CD4-positive, alpha-beta T cell (primary cell): ENCODE data around the gene BLACAT1. TPM values are rescaled to one million over a fixed set of nuclear protein-coding genes. Genes with fewer than 3 reads are reported as not detected.
A peak's percentile ranks its signal among the peaks of the same experiment; 100 is the strongest.

Experiments used
- ATAC-seq: fragments of 200-7000 bp; cut with Tn5 transposase; one replicate; pipeline ENCODE4 v1.10.0; 2022; ENCODE audit warnings: mild to moderate bottlenecking; ENCODE audit not compliant: poor library complexity
- CTCF ChIA-PET: fragments of 350-600 bp; sonication (Branson Sonifier 250); formaldehyde crosslinking; loops from one replicate; lab custom pipeline; 2021; ENCODE audit warnings: antibody characterized with exemption, inconsistent platforms; lab: Charles Lee
- POLR2A ChIA-PET: fragments of 350-600 bp; sonication (Branson Sonifier 250); formaldehyde crosslinking; loops from one replicate; lab custom pipeline; 2021; ENCODE audit warnings: antibody characterized with exemption, inconsistent platforms; lab: Charles Lee
- DNase-seq, 14 experiments: peaks; one replicate each; pipeline ENCODE4 v3.0.0-alpha.2; 2013 to 2020; ENCODE audit warnings: mixed read lengths in 2 of 14
- H3K27ac ChIP-seq, 2 donors: one replicate each; pipeline versions ENCODE4 v1.5.1 to v1.7.0; 2013; ENCODE audit warnings: low read length in 2 of 2, low read depth in 1 of 2, mild to moderate bottlenecking in 1 of 2
- H3K27me3 ChIP-seq, 2 experiments: 1 replicate in 1 of 2; 2 replicates in 1 of 2; pipeline versions ENCODE4 v1.6.1 to v1.7.0; 2013; ENCODE audit warnings: low read length in 2 of 2, control low read depth in 1 of 2, mild to moderate bottlenecking in 1 of 2, moderate library complexity in 1 of 2; ENCODE audit not compliant: insufficient read depth in 2 of 2, control insufficient read depth in 1 of 2
- H3K36me3 ChIP-seq: one replicate; pipeline ENCODE4 v1.6.1; 2013; ENCODE audit warnings: low read length, control low read depth; ENCODE audit not compliant: insufficient read depth
- H3K4me1 ChIP-seq: one replicate; pipeline ENCODE4 v1.6.1; 2013; ENCODE audit warnings: low read length, control low read depth; ENCODE audit not compliant: insufficient read depth
- H3K4me3 ChIP-seq: one replicate; pipeline ENCODE4 v1.5.1; 2013; ENCODE audit warnings: mild to moderate bottlenecking, low read length, moderate library complexity
- H3K9me3 ChIP-seq, 2 experiments: 1 replicate in 1 of 2; 2 replicates in 1 of 2; pipeline versions ENCODE4 v1.6.1 to v1.7.0; 2013; ENCODE audit warnings: low read length in 2 of 2, mild to moderate bottlenecking in 2 of 2, control low read depth in 1 of 2, moderate library complexity in 1 of 2; ENCODE audit not compliant: control insufficient read depth in 1 of 2, insufficient read depth in 1 of 2
- H3K27ac Mint-ChIP-seq: one replicate; pipeline ENCODE4 v1.8.0; 2020; ENCODE audit warnings: mixed read lengths
- H3K27me3 Mint-ChIP-seq: one replicate; pipeline ENCODE4 v1.8.0; 2021; ENCODE audit warnings: mixed read lengths
- H3K36me3 Mint-ChIP-seq: one replicate; pipeline ENCODE4 v1.8.0; 2021; ENCODE audit warnings: low read depth, mixed read lengths
- H3K4me1 Mint-ChIP-seq: one replicate; pipeline ENCODE4 v1.8.0; 2021; ENCODE audit warnings: low read depth, mixed read lengths
- H3K4me3 Mint-ChIP-seq: one replicate; pipeline ENCODE4 v1.8.0; 2020; ENCODE audit warnings: mild to moderate bottlenecking, mixed read lengths
- H3K9me3 Mint-ChIP-seq: one replicate; pipeline ENCODE4 v1.8.0; 2020; ENCODE audit warnings: mixed read lengths
- intact Hi-C, 2 experiments: fragments of 100-400 bp; cut with DNase I in 1 of 2; cut with micrococcal nuclease in 1 of 2; formaldehyde crosslinking; loops; one replicate each; pipeline versions ENCODE4 v1.15.1 to v1.9.0; 2023 to 2025; cut with DNase I, micrococcal nuclease
- polyA plus RNA-seq, 2 donors: library from polyadenylated mRNA; unstranded; fragments of 120-200 nt; gene quantifications; one replicate each; pipeline ENCODE4 v1.2.1, GENCODE V29; 2013
- total RNA-seq, 174 experiments: library from RNA in 2 of 174; stranded (reverse) in 2 of 174; gene quantifications; one replicate each; pipeline ENCODE4 v1.2.3 and lab custom pipeline; 2021 to 2026
- TF ChIP-seq, protein P1 (sequence below): fragments of 200-600 bp; IDR thresholded peaks from one replicate; pipeline ENCODE4 v1.8.0; 2022; ENCODE audit warnings: antibody characterized with exemption, mild to moderate bottlenecking

Gene BLACAT1
- total RNA-seq, result not detected
- 0.11 TPM for polyA plus RNA-seq (2013, experiment 1 of 2)
- 0.10 TPM for polyA plus RNA-seq (2013, experiment 2 of 2)
- 0 to 1.4 (median 0.50) reads per million in 172 experiments for total RNA-seq (lab: John Stamatoyannopoulos, UW)

DNA sequence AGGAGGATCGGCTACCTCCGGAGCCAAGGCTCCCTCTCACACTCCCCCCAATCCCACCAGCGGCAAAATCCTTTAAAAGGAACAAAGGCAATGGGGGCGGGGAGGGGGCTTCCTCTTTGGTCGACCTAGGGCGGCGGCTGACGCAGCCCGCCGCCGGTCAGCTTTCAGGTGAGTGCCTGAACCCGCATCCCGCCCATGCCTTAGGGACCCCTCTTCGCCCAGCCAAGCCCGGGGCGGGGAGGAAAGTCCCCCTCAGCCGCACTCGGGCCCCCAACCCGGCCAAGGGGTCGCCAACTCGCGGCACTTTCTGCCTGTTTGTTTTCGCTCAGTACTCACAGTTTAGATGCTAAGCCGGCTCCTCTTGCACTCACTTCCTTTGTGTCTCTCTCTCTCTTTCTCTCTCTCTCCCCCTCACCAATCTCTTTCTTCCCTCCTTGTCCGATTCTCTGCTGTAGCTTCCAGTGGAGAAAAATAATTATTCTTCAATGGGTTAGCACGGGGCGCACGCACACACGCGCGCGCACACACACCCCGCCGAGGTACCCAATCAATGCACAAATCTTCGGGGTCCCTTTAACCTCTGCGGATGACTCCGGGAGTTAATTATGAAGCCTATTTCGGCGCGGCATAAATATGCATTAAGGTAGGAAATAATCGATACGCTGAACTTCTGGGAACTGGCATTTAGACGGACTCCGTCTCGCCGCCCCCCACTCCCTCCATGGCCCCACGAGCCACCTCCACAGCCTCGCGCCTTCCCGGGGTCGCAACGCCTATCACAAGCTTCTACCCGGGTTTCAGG, at the start of gene BLACAT1:
Gene BLACAT1 (minus strand): TSS at position 465 of the 802 bp plus-strand sequence.
- Mint-ChIP-seq H3K36me3 (no peaks in the 10 kb centered on the region), H3K4me3 (peak within 1 kb of the TSS; percentile 79), H3K27me3 (peaks cover 87% of the 10 kb centered on the region), H3K4me1 (peaks cover 14% of the 10 kb centered on the region), H3K9me3 (no peaks in the 10 kb centered on the region), H3K27ac (no peak within 1 kb of the TSS)
- ATAC-seq, result no peak
- peaks cover 24% of the 10 kb centered on the region for H3K4me1 ChIP-seq
- H3K27me3 ChIP-seq, result peaks cover 60 to 85% of the 10 kb centered on the region in 2 experiments
- H3K36me3 ChIP-seq, result no peaks in the 10 kb centered on the region
- intact Hi-C loops, result no loop called here
- H3K4me3 ChIP-seq, result peak within 1 kb of the TSS; percentile 40
- CTCF ChIA-PET, result no interaction called here
- no peak within 1 kb of the TSS for H3K27ac ChIP-seq
- TF ChIP-seq, protein P1, sequence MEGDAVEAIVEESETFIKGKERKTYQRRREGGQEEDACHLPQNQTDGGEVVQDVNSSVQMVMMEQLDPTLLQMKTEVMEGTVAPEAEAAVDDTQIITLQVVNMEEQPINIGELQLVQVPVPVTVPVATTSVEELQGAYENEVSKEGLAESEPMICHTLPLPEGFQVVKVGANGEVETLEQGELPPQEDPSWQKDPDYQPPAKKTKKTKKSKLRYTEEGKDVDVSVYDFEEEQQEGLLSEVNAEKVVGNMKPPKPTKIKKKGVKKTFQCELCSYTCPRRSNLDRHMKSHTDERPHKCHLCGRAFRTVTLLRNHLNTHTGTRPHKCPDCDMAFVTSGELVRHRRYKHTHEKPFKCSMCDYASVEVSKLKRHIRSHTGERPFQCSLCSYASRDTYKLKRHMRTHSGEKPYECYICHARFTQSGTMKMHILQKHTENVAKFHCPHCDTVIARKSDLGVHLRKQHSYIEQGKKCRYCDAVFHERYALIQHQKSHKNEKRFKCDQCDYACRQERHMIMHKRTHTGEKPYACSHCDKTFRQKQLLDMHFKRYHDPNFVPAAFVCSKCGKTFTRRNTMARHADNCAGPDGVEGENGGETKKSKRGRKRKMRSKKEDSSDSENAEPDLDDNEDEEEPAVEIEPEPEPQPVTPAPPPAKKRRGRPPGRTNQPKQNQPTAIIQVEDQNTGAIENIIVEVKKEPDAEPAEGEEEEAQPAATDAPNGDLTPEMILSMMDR, result no peak
- no peak for DNase-seq
- H3K9me3 ChIP-seq, result peaks cover 0 to 19% of the 10 kb centered on the region in 2 experiments
- POLR2A ChIA-PET, result no interaction called here

DNA sequence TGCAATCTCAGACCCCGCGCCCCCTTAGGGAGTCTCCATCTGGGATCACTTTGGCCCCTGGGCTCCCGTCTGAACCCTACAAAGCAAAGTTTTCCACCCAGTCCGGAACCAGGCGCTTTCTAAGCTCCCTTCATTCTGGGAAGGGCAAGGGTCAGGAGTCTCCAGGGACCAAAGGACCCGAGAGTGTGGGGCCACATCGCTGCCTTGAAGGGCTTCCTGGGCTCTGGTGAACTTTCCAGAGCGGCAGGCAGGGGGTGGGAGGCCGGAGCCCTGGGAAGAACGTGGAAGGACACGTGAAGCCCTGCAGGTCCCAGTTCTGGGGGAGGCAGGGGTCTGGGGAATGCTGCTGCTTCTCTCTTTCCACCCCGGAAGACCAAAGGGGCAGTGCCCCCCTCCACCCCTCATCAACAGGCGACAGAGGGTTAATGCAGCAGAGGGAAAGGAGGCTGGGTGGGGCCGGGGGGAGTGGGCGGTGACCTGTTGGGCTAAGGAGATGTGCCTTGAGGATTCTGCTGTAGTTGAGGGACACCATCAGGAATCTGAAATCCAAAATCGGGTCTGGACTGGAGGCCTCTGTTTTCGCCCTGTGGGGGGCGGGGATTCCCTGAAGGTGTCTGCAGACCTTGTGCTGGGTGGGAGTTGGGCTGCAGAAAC, 49.4 kb upstream of the BLACAT1 start:
- peak overlapping the region; percentile 82 for H3K4me3 Mint-ChIP-seq
- ATAC-seq (peak; percentile 26), DNase-seq (no peak)
- Histone ChIP-seq H3K4me1 (peaks cover 21% of the 10 kb centered on the region), H3K27me3 (no peaks in the 10 kb centered on the region), H3K27ac (no peak overlapping the region), H3K4me3 (peak overlapping the region; percentile 68), H3K36me3 (no peaks in the 10 kb centered on the region), H3K9me3 (no peaks in the 10 kb centered on the region)
- POLR2A ChIA-PET, result no interaction called here
- intact Hi-C loops, result no loop called here
- CTCF ChIA-PET, result interaction anchor here (1.1 kb wide), 1 partner anchor 18 kb away, joined by 3 read pairs; no protein-coding TSS in a partner anchor
- TF ChIP-seq, protein P1, result no peak
- no peaks in the 10 kb centered on the region for H3K27me3 Mint-ChIP-seq
- peaks cover 14% of the 10 kb centered on the region for H3K4me1 Mint-ChIP-seq
- H3K27ac Mint-ChIP-seq, result no peak overlapping the region
- H3K9me3 Mint-ChIP-seq, result no peaks in the 10 kb centered on the region
- no peaks in the 10 kb centered on the region for H3K36me3 Mint-ChIP-seq

DNA sequence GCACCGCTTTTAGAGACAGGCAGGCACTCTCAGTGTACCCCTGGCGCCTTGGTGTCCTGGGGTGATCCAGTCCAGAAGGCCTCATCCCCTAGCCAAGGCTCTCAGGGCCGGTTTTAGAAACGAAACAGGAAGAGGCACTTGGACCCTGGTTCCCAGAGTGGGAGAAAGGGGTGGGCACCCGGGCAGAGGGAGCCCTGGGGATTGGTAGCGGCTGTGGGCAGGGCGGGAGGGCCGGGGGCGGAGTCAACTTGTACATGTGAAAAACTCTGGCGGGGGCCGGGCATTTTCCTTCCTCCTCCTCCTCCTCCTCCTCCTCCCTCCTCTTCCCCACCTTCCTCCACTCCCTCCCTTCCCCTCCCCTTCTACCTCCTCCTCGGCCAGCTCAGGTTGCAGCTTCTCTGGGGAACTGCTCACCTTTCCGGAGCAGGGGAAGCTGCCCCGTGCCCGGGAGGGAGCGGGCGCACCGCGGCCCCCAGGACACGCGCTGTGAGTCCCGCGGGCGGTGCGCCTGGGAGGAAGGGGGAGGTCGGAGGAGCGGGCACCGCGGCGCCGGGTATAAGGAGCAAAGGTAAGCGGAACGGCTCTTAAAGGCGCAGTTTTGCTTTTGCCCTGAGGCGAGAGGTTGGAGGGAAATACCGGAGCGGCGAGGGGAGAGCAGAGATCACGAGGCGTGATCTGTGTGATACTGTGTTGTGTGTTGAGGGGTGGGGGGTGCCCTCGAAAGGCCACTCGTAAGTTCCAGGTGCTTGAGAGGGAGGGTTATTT, 48.6 kb upstream of the BLACAT1 start, which contains the start of gene CDK18:
Gene CDK18 (plus strand): TSS at position 359 of the 765 bp plus-strand sequence. CDS start 18,499 bp downstream, outside the sequence.
- intact Hi-C loops, result no loop called here
- ChIA-PET POLR2A (interaction anchor here (0.6 kb wide), 1 partner anchor 303 kb away, joined by 3 read pairs; no protein-coding TSS in a partner anchor), CTCF (interaction anchor here (1.1 kb wide), 1 partner anchor 18 kb away, joined by 3 read pairs; no protein-coding TSS in a partner anchor)
- TF ChIP-seq, protein P1, result no peak
- Histone ChIP-seq H3K4me1 (peaks cover 21% of the 10 kb centered on the region), H3K9me3 (no peaks in the 10 kb centered on the region), H3K27ac (no peak within 1 kb of the TSS), H3K27me3 (no peaks in the 10 kb centered on the region), H3K4me3 (peak within 1 kb of the TSS; percentile 68), H3K36me3 (no peaks in the 10 kb centered on the region)
- peak within 1 kb of the TSS; percentile 82 for H3K4me3 Mint-ChIP-seq
- DNase-seq (peak in 13 of 14 experiments; percentile 11 to 76 (median 40)), ATAC-seq (peak; percentile 77)
- no peaks in the 10 kb centered on the region for H3K27me3 Mint-ChIP-seq
- H3K9me3 Mint-ChIP-seq, result no peaks in the 10 kb centered on the region
- H3K36me3 Mint-ChIP-seq, result no peaks in the 10 kb centered on the region
- H3K27ac Mint-ChIP-seq, result no peak within 1 kb of the TSS
- H3K4me1 Mint-ChIP-seq, result peaks cover 14% of the 10 kb centered on the region
